HepG2 (cell line): ENCODE results near the gene ENTREP3. TPM values are rescaled to one million over a fixed set of nuclear protein-coding genes. Genes with fewer than 3 reads are reported as not detected.

Experiments
- ARNT ChIP-seq: fragments of 450-650 bp; IDR thresholded peaks from 2 replicates; pipeline ENCODE4 v1.6.1; 2017
- ATRX ChIP-seq: sonication (generic); formaldehyde crosslinking; IDR thresholded peaks from 2 replicates; pipeline ENCODE4 v1.4.0; 2020; ENCODE audit warnings: missing genetic modification reagents, borderline replicate concordance
- CBX1 ChIP-seq: IDR thresholded peaks from one replicate; pipeline ENCODE4 v1.6.1; 2016; ENCODE audit warnings: antibody characterized with exemption, low read depth
- ELF1 ChIP-seq: sonication (generic); formaldehyde crosslinking; IDR thresholded peaks from 2 replicates; pipeline ENCODE4 v1.4.0; 2020; ENCODE audit warnings: missing genetic modification reagents
- HMGXB3 ChIP-seq: sonication (generic); formaldehyde crosslinking; IDR thresholded peaks from 2 replicates; pipeline ENCODE4 v1.4.0; 2020; ENCODE audit warnings: missing genetic modification reagents, borderline replicate concordance
- HNRNPLL ChIP-seq: fragments of 200-400 bp; formaldehyde crosslinking; IDR thresholded peaks from 2 replicates; pipeline ENCODE4 v1.6.1; 2017; ENCODE audit warnings: mild to moderate bottlenecking, low read depth, low read length; ENCODE audit not compliant: poor library complexity, severe bottlenecking
- KMT2B ChIP-seq: IDR thresholded peaks from 2 replicates; pipeline ENCODE4 v1.6.1; 2016; ENCODE audit warnings: missing genetic modification reagents, missing compliant biosample characterization
- MIER2 ChIP-seq: IDR thresholded peaks from 2 replicates; pipeline ENCODE4 v1.6.1; 2016; ENCODE audit warnings: missing biosample characterization, missing genetic modification reagents
- ZBTB7A ChIP-seq: sonication (generic); formaldehyde crosslinking; IDR thresholded peaks from 2 replicates; pipeline ENCODE4 v1.8.0; 2022; ENCODE audit warnings: mild to moderate bottlenecking, missing genetic modification reagents
- ZEB1 ChIP-seq: IDR thresholded peaks from 2 replicates; pipeline ENCODE4 v1.6.1; 2012; ENCODE audit warnings: mild to moderate bottlenecking, low read depth, inconsistent platforms; ENCODE audit not compliant: insufficient replicate concordance
- ZFX ChIP-seq: sonication (generic); formaldehyde crosslinking; IDR thresholded peaks from 2 replicates; pipeline ENCODE4 v1.4.0; 2020; ENCODE audit warnings: mild to moderate bottlenecking, low read depth, missing genetic modification reagents, moderate library complexity
- ZFYVE20 ChIP-seq: sonication (generic); formaldehyde crosslinking; IDR thresholded peaks from 2 replicates; pipeline ENCODE4 v1.8.0; 2023; ENCODE audit warnings: low read depth, mild to moderate bottlenecking, moderate library complexity, missing genetic modification reagents, borderline replicate concordance
- ZNF235 ChIP-seq: sonication (generic); formaldehyde crosslinking; IDR thresholded peaks from 2 replicates; pipeline ENCODE4 v1.8.1; 2023; ENCODE audit warnings: mild to moderate bottlenecking, missing genetic modification reagents, borderline replicate concordance
- ZNF547 ChIP-seq: sonication (generic); formaldehyde crosslinking; IDR thresholded peaks from 2 replicates; pipeline ENCODE4 v1.5.1; 2020; ENCODE audit warnings: mild to moderate bottlenecking, missing genetic modification reagents
- ZNF841 ChIP-seq: sonication (generic); formaldehyde crosslinking; IDR thresholded peaks from 2 replicates; pipeline ENCODE4 v1.8.1; 2023; ENCODE audit warnings: missing genetic modification reagents, borderline replicate concordance
- ZSCAN9 ChIP-seq: IDR thresholded peaks from 2 replicates; pipeline ENCODE4 v1.6.1; 2016; ENCODE audit warnings: borderline replicate concordance
- polyA plus RNA-seq, 8 experiments: library from polyadenylated mRNA; depleted of rRNA in 3 of 8; stranded (reverse) in 7 of 8; unstranded in 1 of 8; fragments of >200 nt; fragmentation: Illumina TruSeq in 4 of 8; extraction: Trizol in 4 of 8; gene quantifications; 2 replicates each; pipeline versions ENCODE4 v1.2.1 to v1.2.3, GENCODE V29; 2011 to 2016; ENCODE audit warnings: low read depth in 4 of 8, missing spikeins in 1 of 8, mixed read lengths in 1 of 8; ENCODE audit not compliant: insufficient read depth in 1 of 8
- total RNA-seq, 5 experiments: library from RNA; depleted of rRNA; stranded (reverse); fragments of >200 nt; fragmentation: Illumina TruSeq; extraction: Trizol; gene quantifications; 2 replicates each; pipeline ENCODE4 v1.2.3, GENCODE V29; 2016; ENCODE audit warnings: low read depth in 1 of 5
- TF ChIP-seq, protein P1 (sequence below): sonication (generic); formaldehyde crosslinking; IDR thresholded peaks from 2 replicates; pipeline ENCODE4 v1.4.0; 2020; ENCODE audit warnings: missing genetic modification reagents
- TF ChIP-seq, protein P2 (sequence below): sonication (generic); formaldehyde crosslinking; IDR thresholded peaks from 2 replicates; pipeline ENCODE4 v1.4.0; 2020; ENCODE audit warnings: missing genetic modification reagents
- TF ChIP-seq, protein P3 (sequence below): sonication (generic); formaldehyde crosslinking; IDR thresholded peaks from 2 replicates; pipeline ENCODE4 v1.5.1; 2020; ENCODE audit warnings: mild to moderate bottlenecking, missing genetic modification reagents, moderate library complexity

Gene ENTREP3
- total and polyA plus RNA-seq, 2 of the 13 experiments (the other 11 are each of a cell fraction or from before 2014, with no cell fraction given): 4.1 to 9.9 TPM

DNA sequence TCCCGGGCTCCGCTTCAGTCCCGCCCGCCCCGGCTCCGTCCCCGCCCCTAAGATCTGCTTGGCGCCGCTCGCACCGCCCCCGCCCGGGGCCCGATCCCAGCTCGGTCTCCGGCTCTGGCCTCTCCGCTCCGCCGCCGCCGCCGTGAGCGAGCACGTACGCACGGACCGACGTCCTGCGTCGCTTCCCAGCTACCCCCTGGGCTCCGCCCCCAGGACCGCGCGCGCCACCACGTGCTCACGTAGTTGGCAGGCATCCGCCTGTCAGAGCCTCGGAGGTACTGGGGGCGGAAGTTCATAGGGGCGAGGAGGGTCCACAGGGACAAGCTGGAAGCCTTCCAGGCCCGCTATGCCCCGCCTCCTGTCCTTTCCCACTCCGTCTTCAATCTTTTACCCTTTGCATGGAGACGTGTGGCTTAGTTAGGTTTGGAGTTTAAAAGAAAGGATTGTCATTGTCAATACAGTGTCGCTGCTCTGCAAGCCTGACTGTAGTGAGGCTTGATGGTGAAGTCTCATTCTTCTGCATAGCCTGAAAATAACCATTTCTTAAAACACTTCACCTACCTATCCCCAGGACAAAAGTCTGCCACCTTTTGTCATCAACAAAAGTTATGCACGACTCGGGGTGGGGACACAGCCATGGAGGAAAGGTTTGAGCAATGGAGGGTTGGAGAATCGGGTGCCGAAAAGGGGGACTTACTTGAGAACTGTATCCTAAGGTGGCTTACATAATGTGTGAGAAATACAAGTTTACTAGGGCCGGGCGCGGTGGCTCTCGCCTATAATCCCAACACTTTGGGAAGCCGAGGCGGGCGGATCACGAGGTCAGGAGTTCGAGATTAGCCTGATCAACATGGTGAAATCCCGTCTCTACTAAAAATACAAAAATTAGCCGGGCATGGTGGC, 18.3 kb upstream of the ENTREP3 start, which contains the start of gene CLK2 (continued):
- TF ChIP-seq, protein P1, sequence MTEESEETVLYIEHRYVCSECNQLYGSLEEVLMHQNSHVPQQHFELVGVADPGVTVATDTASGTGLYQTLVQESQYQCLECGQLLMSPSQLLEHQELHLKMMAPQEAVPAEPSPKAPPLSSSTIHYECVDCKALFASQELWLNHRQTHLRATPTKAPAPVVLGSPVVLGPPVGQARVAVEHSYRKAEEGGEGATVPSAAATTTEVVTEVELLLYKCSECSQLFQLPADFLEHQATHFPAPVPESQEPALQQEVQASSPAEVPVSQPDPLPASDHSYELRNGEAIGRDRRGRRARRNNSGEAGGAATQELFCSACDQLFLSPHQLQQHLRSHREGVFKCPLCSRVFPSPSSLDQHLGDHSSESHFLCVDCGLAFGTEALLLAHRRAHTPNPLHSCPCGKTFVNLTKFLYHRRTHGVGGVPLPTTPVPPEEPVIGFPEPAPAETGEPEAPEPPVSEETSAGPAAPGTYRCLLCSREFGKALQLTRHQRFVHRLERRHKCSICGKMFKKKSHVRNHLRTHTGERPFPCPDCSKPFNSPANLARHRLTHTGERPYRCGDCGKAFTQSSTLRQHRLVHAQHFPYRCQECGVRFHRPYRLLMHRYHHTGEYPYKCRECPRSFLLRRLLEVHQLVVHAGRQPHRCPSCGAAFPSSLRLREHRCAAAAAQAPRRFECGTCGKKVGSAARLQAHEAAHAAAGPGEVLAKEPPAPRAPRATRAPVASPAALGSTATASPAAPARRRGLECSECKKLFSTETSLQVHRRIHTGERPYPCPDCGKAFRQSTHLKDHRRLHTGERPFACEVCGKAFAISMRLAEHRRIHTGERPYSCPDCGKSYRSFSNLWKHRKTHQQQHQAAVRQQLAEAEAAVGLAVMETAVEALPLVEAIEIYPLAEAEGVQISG (CRISPR knock-in tag): peak; percentile 82
- TF ChIP-seq ZFX: peak; percentile 88
- no peak for TF ChIP-seq ATRX (CRISPR knock-in tag)
- no peak for TF ChIP-seq ZNF841 (CRISPR knock-in tag)
- peak; percentile 86 for TF ChIP-seq KMT2B (CRISPR knock-in tag)
- TF ChIP-seq ZBTB7A: peak; percentile 64; the same call in 1 of the 2 replicates
- peak; percentile 85; the same call in 1 of the 2 replicates for TF ChIP-seq ZSCAN9 (CRISPR knock-in tag)
- peak; percentile 77 for TF ChIP-seq HNRNPLL
- peak; percentile 86 for TF ChIP-seq ELF1 (CRISPR knock-in tag)
- TF ChIP-seq ZEB1: no peak
- peak; percentile 47 for TF ChIP-seq CBX1
- TF ChIP-seq HMGXB3 (CRISPR knock-in tag): peak; percentile 94
- no peak for TF ChIP-seq ZFYVE20 (CRISPR knock-in tag)
- TF ChIP-seq, protein P2, sequence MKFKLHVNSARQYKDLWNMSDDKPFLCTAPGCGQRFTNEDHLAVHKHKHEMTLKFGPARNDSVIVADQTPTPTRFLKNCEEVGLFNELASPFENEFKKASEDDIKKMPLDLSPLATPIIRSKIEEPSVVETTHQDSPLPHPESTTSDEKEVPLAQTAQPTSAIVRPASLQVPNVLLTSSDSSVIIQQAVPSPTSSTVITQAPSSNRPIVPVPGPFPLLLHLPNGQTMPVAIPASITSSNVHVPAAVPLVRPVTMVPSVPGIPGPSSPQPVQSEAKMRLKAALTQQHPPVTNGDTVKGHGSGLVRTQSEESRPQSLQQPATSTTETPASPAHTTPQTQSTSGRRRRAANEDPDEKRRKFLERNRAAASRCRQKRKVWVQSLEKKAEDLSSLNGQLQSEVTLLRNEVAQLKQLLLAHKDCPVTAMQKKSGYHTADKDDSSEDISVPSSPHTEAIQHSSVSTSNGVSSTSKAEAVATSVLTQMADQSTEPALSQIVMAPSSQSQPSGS (CRISPR knock-in tag): peak; percentile 61; the same call in 1 of the 2 replicates
- TF ChIP-seq ZNF547 (CRISPR knock-in tag): peak; percentile 83
- TF ChIP-seq, protein P3, sequence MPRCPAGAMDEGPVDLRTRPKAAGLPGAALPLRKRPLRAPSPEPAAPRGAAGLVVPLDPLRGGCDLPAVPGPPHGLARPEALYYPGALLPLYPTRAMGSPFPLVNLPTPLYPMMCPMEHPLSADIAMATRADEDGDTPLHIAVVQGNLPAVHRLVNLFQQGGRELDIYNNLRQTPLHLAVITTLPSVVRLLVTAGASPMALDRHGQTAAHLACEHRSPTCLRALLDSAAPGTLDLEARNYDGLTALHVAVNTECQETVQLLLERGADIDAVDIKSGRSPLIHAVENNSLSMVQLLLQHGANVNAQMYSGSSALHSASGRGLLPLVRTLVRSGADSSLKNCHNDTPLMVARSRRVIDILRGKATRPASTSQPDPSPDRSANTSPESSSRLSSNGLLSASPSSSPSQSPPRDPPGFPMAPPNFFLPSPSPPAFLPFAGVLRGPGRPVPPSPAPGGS (CRISPR knock-in tag): peak; percentile 77; the same call in 1 of the 2 replicates
- no peak for TF ChIP-seq ZNF235 (CRISPR knock-in tag)
- 0 out of 2 replicates have a peak, but pooled peaks have one; percentile 46 for TF ChIP-seq MIER2 (CRISPR knock-in tag)
- TF ChIP-seq ARNT: no peak
